ENCODE results near the gene WNT10A.
"Not testable (repeated sequence)": the region's sequence is repeated elsewhere in the genome, so short reads cannot be mapped to it uniquely, and the experiment has no call there.

Gene WNT10A

DNA sequence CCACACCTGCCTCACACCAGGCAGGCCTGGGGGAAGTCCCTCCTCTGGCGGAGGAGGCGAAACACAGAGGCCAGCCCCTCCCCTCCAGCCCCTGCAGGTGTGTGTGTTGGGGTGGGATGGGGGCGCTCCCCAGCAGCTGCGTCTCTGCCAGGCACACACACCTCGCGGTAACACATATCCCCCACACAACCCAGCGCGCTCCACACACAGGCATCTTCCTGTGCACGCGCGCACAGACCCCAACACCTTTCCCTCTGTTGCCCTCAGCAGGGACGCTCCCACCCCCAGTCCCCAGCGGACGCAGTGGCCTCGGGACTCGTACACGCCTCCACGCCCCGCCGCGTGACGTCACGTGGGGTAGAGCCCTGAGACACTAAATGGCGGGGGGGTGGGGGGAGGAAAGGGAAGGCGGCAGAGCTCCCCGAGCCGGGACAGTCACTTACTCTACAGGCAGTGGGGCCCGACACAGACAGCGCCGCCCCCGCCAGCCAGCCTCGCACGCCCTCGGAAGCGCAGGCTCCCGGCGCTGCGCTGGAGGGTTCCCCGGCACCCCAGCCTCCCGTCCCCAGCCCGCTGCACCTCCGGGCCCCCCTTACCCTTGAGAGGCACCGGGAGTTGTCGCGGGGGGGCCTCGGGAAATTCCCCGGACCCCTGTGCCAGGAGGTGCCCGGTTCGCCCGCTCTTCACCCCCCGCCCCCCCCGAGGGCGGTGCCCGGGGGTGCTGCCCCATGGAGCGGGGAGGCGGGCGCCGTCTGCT lies at the start of gene WNT10A:
TSS of gene WNT10A (plus strand) at position 751 of the 757 bp plus-strand sequence. CDS start 144 bp downstream, outside the sequence.
- no peak for DNase-seq

DNA sequence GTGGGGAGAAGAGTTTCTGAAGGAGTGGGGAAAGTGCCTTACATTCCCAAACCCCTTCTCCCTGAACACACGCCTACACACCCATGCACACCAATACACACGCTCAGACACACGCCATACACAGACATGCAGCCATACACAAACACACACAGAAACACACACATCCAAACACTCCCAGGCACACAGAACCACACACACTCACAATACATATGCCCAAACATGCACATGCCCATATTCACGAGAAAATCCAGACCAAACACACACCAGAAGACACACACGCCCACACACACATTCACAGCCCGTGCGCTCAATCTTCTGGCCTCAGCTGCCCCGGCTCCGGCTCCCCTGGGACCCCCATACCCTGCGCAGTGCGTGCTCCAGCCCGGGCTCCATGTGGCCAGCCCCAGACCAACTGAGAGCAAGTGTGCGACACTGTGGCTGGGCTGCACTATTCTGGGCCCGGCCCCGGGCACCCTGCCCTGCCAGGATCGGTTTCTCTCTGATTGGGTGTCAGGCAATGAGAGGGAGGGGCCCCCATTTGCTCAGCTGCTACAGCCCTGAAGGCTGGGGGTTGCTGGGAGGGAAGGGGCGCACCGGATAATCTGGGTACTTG lies 49.2 kb upstream of the WNT10A start, which contains the start of gene PRKAG3:
TSS of gene PRKAG3 (minus strand) at position 426 of the 613 bp plus-strand sequence.
- no peak for DNase-seq

DNA sequence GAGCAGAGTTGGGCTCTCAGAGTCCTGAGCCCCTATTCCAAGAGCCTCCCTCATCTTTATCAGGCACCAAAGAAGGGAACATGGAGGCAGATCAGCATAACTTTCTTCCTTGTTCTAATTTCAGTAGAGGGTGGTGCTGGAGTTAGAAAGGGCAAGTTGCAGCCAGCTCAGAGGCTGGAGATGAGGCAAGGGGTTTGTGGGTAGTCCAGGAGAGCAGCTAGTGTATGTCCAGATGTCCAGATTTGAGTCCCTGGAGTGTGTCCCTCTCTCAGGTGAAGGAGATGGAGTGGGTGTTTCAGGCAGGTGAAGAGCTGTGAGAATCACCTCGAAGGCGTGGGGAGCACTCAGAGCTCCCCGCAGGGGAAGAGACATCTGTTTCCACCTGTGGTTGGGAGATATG lies 48.6 kb upstream of the WNT10A start:
- DNase-seq: no peak

DNA sequence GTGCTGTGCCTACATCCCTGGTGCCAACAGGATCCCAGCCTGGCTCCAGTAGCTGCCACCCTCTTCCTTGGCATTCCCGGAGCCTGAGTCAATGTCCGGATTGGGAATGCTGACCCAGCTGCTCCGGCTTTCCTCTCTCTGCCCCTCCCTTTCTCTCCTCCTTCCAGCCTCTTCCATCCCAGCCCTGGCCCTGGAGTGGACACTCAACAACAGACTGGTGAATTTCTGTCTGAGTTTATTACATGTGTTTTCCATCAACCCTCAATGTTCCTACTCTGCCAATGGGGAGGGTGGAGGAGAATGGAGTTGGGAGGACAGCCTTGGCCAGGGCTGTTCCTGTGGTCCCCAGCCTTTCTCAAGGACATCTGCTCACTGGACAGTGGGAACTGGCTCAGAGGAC lies 48.1 kb upstream of the WNT10A start:
- DNase-seq: no peak

DNA sequence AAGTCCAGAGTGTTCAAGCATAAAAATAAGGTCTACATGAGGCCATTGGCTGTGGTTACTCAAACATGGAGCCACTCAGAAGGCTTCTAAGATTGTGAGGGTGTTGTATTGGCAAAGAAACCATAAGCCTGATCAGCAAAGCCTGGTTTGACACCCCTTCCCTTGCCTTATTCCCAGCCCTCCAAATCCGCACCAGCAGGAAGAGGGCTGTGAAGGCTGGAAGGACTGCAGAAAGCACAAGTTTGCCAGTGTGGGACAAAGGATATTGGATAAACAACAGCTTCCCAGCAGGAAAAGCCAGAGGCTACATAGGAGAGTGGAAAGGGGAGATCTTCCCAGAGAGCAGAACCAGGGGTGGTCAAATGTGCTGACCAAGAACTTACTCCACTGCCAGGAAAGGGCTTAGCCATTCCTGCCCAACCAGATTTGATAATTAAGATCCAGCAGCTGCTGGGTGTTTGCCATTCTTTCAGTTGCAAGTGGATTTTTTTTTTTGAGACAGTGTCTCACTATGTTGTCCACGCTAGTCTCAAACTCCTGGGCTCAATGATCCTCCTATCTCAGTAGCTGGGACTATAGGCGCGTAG lies 47.5 kb upstream of the WNT10A start:
- DNase-seq: no peak

DNA sequence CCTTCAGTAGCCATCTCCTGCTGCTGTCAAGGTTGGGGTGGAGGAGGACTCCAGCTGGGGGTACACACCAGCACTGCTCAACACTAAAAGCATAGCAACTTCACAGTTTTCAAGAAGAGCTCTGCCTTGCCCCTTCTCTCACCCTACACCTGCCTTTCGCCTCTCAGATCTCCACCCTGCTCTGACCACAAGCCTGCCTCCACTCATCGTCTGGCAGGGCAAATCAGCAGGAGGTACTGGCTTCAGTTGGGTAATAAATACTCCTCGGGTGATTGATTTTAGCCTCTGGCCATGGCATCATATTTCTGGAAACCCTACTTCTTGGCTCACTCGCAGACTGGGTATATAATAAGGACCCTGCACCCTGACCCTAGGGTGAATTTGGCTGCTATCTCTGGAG lies 46.0 kb upstream of the WNT10A start:
- DNase-seq: no peak

DNA sequence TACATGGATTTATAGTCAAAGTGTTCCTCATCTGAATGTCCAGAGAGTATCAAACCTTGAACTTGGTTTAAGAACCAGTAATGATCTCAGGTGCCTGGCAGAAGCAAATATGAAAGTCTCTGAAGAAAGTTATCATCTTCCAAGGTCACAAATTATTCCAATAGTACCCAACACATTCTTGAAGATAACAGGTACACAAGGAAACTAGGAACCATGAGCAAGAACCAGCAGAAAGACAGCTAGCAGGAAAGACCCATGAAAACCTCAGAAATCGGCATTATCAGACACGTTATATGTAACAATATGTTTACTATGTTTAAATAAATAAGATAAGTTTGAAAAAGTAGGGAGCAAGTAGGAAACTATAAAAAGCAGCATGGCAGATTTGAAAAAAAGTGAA lies 43.2 kb upstream of the WNT10A start:
- DNase-seq: no peak

DNA sequence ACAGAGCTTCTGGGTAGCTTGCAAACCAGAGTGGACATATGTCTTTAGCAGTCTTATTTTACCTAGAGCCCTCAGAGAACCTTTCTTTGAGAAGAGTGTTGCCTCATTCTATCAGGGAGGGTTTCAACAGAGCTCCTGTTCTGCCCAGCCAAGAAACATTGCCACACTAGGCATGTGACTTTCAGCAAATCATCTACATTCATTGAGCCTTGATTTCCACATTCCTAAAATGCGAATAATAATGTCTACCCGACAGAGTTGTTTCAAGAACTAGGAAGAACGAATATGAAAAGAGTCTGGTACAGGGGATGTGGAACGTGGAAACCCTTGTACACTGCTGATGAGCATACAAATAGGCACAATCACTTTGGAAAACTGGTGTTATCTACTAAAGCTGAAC lies 41.2 kb upstream of the WNT10A start:
- DNase-seq: no peak

DNA sequence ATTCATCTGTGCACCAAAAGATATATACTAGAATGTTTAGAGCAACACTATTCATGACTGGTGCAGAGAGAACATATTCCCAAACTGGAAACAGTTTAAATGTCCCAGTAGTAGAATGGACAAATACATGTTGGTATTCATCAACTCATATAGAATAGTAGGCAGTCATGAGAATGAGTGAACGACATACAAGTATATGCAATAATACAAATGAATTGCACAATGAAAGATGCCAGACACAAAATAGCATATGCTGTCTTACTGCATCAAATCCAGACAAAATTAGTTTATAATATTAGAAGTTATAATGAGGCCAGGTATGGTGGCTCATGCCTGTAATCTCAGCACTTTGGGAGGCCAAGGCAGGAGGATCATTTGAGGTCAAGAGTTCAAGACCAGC lies 40.8 kb upstream of the WNT10A start:
- no peak for DNase-seq

DNA sequence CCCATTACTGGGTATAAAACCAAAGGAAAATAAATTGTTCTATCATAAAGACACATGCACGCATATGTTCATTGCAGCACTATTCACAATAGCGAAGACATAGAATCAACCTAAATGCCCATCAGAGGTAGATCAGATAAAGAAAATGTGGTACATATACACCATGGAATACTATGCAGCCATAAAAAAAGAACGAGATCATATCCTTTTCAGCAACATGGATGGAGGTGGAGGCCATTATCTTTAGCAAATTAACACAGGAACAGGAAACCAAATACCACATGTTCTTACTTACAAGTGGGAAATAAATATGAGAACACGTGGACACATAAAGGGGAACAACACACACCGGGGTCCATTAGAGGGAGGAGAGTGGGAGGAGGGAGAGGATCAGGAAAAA lies 36.3 kb upstream of the WNT10A start:
- not testable (repeated sequence) for DNase-seq

DNA sequence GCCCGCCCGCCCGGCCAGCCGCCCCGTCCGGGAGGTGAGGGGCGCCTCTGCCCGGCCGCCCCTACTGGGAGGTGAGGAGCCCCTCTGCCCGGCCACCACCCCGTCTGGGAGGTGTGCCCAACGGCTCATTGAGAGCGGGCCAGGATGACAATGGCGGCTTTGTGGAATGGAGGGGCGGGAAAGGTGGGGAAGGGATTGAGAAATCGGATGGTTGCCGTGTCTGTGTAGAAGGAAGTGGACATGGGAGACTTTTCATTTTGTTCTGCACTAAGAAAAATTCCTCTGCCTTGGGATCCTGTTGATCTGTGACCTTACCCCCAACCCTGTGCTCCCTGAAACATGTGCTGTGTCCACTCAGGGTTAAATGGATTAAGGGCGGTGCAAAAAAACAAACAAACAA lies 33.7 kb upstream of the WNT10A start:
- not testable (repeated sequence) for DNase-seq

DNA sequence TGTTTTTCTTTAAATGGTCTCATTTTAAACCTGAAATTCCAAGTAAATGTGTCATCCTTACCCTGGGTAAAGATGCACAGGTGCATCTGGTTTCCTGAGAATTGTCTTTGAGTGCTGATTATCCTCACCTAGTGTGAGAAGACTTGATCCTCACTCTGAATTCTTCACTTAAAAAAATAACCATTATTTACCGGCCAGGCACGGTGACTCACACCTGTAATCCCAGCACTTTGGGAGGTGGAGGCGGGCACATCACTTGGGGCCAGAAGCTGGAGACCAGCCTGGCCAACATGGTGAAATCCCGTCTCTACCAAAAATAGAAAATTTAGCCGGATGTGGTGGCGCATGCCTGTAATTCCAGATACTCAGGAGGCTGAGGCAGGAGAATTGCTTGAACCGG lies 30.9 kb upstream of the WNT10A start:
- no peak for DNase-seq

DNA sequence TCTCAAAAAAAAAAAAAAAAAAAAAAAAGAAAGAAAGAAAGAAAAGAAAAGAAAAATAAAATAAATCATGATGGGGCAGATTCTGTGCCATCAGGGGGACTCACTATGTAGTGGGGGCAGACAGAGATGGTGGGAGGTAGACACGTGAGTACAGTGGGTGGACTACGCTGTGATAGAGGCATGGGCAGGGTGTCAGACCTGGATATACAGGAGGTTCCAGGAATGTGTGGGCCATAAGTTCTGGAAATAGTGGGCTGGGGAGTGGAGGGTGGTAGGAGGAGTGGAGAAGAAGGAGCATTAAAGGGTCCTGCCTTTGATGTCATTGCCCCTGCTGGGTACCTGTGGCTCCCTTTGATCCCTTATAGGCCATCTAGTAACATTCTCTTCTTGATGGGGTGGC lies 29.9 kb upstream of the WNT10A start:
- no peak for DNase-seq

DNA sequence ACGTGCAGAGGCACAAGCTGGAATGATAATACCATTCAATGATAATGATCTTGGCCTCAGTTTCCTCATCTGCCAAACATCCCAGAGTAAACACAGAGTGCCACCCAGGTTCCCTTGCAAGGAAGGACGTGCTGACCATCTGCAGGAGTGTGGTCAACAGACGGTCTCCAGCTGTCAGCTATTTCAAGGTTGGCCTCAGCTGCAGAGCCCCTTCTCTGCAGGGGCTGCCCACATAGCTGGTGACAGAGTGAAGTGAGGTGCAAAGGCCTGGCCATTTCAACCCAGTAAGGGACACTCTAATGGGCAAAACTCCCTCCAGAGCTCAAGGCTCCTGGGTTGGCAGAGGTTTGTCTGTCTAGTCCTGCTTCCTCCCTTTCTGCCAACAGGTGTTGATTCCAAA lies 29.4 kb upstream of the WNT10A start:
- DNase-seq: no peak

DNA sequence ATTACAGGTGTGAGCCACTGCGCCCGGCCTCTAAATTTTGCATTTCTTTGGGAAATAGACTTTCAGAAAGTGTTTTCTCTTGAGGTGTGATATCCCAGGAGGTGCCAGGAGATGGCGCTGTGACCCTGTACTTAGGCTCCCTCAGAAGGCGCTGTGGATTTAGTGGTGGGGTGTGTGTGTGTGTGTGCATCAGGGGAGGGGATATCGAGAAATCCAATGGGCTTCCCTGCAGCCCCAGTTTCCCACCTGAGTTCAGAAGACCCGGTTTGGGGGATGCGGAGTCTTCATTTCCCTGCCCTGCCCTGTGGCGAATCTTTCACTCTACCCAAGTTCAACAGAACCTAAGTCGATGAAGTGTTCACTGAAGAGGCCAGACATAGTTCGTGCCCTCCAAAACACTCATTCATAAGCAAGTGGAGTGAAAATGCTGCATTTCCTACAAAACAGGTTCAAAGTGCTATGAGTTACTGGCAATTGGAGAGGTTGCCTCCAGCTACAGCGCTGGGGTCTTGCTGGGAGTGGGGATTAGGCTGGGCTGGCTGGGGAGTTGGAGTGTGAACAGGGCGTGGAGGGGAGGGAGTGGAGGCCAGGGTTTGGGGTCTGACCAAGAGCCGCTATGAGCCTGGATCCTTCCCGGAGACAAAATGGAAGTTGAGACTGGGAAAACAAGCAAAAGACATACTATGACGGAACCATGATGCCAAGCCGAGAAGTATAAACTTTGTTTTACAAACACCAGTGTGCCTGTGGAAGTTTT lies 27.6 kb upstream of the WNT10A start:
- no peak for DNase-seq

DNA sequence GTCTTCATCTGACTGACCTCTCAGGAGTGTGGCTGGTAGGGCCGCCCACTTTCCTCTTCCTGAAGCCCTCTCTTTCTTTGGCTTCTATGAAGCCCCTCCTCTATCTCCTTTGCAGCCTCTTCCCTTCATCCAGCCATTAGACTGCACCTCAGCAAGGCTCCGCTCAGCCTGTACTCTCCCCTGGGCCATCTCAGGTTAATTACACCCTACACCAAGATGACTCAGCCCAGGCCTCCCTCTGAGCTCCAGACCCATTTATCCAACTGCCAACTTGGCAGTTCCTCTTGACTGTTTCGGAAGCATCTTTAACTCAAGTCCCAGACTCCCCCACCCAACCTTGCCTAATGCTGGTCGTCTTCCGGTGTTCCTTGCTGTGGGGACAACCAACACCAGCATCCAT lies 26.9 kb upstream of the WNT10A start:
- no peak for DNase-seq

DNA sequence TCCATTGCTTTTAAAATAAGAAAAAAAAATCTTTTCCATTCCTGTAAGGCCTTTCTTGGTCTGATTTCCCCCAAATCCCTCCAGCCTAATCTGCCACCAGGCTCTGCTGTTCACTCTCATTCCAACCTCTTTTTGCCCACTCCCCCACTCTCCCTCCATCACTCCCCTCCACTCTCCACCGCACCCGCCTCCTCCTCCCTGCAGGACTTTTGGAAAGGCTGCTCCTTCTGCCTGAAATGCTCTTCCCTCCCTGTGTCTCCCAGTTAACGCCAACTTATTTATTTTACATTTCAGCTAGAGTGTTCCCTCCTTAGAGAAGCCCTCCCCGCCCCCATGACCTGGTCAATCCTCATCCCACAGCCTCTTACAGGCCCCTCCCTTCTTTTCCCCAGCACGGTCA lies 25.8 kb upstream of the WNT10A start:
- no peak for DNase-seq

DNA sequence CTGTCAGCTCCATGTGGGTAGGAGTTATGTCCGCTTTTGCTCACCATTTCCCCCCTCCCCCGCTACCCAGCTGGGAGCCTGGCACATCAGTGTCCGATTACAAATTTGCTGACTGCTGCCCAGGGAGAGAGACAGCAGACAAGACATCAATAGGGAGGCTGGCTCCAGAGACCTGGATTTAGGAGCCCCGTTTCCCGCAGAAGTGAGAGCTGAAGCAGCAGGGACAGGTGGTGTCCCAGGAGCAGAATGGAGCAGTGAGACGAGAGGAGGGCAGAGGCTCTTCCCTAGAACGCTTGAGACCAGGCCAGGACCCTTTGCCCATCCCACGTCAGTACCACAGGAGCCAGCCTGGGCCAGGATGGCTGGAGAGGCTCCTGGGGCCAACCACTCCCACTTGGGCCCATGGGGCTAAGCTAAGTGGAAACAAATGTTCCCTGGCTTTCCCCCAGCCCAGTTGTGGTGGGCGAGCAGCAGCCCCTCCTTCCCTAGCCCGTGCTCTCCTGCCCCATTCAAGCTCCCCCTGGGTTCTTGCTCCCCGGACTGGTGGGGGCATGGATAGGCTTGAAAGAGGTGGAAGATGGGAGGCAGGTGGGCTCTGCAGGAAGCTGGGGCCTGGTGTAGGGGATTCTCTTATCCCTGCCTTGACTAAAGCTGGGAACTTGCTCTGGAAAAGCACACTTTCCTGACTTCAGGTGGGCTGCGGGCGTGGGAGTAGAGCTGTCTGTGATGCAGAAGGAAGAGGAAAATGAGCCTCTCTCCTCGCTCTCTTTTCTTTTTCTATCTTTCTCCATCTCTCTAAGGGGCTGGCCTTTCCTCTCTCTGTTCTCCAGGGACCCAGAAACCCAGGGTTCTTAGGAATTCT lies 25.1 kb upstream of the WNT10A start:
- DNase-seq: no peak

DNA sequence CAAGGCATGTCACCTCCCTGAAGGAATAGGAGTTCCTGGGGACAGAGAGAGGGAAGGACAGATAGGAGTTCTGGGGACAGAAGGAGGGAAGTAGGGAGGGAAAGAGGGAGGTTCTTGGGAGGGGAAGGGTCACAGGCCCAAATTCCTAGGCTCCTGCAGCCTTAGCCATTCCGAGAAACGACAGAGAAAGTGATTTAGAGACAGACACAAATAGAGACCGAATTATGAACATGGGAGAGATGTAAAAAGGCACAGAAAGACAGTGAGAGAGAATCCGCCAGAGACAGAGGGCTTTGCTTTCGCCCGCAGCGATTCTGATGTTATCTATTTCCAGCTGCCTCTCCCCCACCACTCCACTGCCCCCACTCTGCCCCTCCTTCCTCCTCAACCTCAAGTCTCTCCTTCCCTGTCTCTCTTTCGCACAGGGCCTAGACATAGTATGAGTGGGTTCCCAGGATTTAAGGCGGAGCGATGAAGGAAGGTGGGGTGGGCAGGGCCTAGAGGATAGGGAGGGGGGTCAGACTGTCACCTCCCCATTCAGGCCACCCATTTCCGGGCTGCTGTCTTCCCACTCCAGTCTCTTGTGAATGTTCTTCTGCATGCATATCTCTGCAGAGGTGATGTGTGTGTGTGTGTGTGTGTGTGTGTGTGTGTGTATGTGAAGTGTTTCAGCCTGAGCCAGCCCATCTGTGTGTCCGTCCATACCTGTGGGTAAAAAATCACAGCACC lies 24.3 kb upstream of the WNT10A start:
- DNase-seq: no peak

DNA sequence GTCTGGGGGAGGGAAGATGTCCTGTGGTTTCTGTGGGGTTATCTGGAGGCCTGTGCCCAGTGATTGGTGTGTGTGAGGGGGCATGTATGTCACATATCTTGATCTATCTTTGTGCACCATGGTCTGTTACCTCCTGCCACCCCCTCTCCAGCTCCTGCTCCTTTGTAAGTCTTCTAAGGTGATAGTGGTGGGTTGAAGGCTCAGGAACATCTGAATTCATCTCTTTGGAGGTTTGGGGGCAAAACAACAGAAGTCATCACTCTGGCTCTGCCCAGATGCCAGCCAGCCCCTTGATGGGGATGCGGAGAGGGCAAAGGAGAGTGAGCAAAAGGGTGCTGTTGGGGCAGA lies 23.8 kb upstream of the WNT10A start:
- no peak for DNase-seq

DNA sequence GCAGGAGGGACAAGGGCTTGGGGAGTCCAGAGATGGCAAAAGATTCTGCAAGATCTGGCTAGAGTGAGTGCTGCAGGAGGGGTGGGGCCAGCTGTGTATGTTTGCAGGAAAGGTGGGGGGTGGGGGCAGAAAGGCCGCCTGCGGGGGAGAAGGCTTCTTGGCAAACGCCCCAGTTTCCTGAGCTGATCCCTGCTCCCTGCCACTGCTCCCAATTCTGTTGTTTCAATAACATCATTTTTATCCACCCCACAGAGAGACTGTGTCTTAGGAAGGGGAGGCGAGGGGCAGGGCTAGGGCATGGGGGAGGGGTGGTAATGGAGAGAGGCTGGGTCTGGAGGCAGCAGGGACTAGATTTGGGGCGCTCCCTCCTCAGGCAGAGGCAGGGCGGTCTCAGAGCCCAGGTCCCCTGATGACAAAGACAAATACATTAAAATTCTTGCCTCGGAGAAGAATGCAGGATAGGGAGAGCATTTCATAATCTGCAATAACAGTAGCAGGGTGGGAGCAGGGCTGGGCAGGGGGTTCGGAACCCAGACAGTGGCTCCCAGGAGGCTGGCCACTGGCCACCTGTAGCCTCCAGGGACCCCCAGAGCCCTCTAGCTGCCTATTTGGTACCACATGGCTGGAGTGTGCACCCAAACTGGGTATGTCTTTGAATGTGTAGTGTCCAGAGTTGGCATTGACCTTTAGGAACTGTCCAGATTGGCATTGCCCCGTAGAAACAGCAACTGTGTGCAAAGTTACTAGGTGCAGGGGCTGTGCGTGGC lies 23.1 kb upstream of the WNT10A start:
- no peak for DNase-seq

Data from NCI-H2081 treated with DMSO at 0.1 percent for 48 hours (cell line).